ENCODE measurements around the gene TBC1D8. TPM values are rescaled to one million over a fixed set of nuclear protein-coding genes. Genes with fewer than 3 reads are reported as not detected.

Gene TBC1D8
- total and polyA plus RNA-seq, 9 of the 15 experiments (the other 6 are each of a cell fraction or from before 2014, with no cell fraction given) = 0.36 to 1.3 (median 0.82) TPM

GRCh38 chr2:101036562-101036961 is 114.6 kb downstream of the TBC1D8 start (continued):
- no peak for TF ChIP-seq STAG1 (CRISPR knock-in tag; IDR thresholded peaks at IDR 0.05; ENCODE audit: borderline replicate concordance)
- no peak for TF ChIP-seq ZNF592 (IDR thresholded peaks at IDR 0.05)
- TF ChIP-seq SMC3 (conservative IDR thresholded peaks at IDR 0.05; ENCODE audit: insufficient read depth, low read depth, low read length) = peak; percentile 28; the same call in 1 of the 2 replicates

GRCh38 chr2:101032084-101032776 is 119.0 kb downstream of the TBC1D8 start:
- H3K9ac ChIP-seq (ENCODE audit: insufficient read depth in 1 of 2, low read depth in 2 of 2, low read length in 2 of 2) = no peak overlapping the region
- no peaks in the 10 kb centered on the region for H3K36me3 ChIP-seq (ENCODE audit: control insufficient read depth, insufficient read depth, low read length)
- no peak overlapping the region for H3K27ac ChIP-seq (ENCODE audit: extremely low read depth, low read depth, low read length)
- in situ Hi-C loops (cut with MboI) (loop anchor here (10.0 kb wide), 1 partner anchor 303 kb away; no protein-coding TSS in a partner anchor), intact Hi-C loops (cut with micrococcal nuclease) (loop anchor here (10.0 kb wide), 1 partner anchor 373 kb away; no protein-coding TSS in a partner anchor)
- no peak overlapping the region for H2AFZ ChIP-seq (ENCODE audit: low read depth, low read length)
- no peak overlapping the region for H3K4me3 ChIP-seq
- H3K79me2 ChIP-seq (ENCODE audit: control insufficient read depth, insufficient read depth, low read length) = no peaks in the 10 kb centered on the region
- FAIRE-seq (no peak), ATAC-seq (peak; percentile 50; the same call in 1 of the 3 replicates), DNase-seq (ENCODE audit: extremely low read depth in 1 of 4, low spot score in 3 of 4) (no peak)
- no peaks in the 10 kb centered on the region for H3K9me1 ChIP-seq (ENCODE audit: control insufficient read depth, insufficient read depth, low read length)
- no peaks in the 10 kb centered on the region for H4K20me1 ChIP-seq (replicated peaks; ENCODE audit: control insufficient read depth, insufficient read depth, low read length)
- BruUV-seq (replicated peaks) = no TSS peak
- no peaks in the 10 kb centered on the region for H3K9me3 ChIP-seq (replicated peaks; ENCODE audit: control insufficient read depth, insufficient read depth, low read depth, low read length)
- H3K27me3 ChIP-seq (ENCODE audit: control insufficient read depth in 2 of 2, insufficient read depth in 2 of 2, low read length in 2 of 2) = peaks cover 9 to 51% of the 10 kb centered on the region in 2 experiments; a peak in 3 of 5 replicates
- ChIA-PET CTCF (ENCODE audit: low intra/inter-chr PET ratio) (no interaction called here), POLR2A (interaction anchor here (0.6 kb wide), 2 partner anchors 30 to 144 kb away, joined by 3 to 4 read pairs; partner anchors contain the start of gene RPL31)
- H3K4me1 ChIP-seq (replicated peaks in 1 of 2; ENCODE audit: control insufficient read depth in 2 of 2, insufficient read depth in 2 of 2, low read length in 2 of 2) = peaks cover 0 to 3% of the 10 kb centered on the region in 2 experiments; a peak in 2 of 5 replicates
- no peak overlapping the region for H3K4me2 ChIP-seq (ENCODE audit: insufficient read depth, low read length)
- WGBS (ENCODE audit: insufficient coverage, low coverage, missing lambda C conversion rate) = 14% methylated on average over 15 of the region's 15 CpGs
- TF ChIP-seq SIN3B (IDR thresholded peaks at IDR 0.05; ENCODE audit: low read depth) (no peak), GABPB1 (CRISPR knock-in tag; IDR thresholded peaks at IDR 0.05) (no peak), ZHX1 (conservative IDR thresholded peaks at IDR 0.05; ENCODE audit: low read length) (no peak), CAMTA2 (CRISPR knock-in tag; conservative IDR thresholded peaks at IDR 0.05) (no peak), ZFX (CRISPR knock-in tag; IDR thresholded peaks at IDR 0.05) (no peak), FOXK1 (CRISPR knock-in tag; IDR thresholded peaks at IDR 0.05; ENCODE audit: borderline replicate concordance) (no peak), SUPT5H (IDR thresholded peaks at IDR 0.05) (no peak), MLLT1 (IDR thresholded peaks at IDR 0.05) (no peak)

Data from K562 (cell line).